ENCODE results near the gene NID2.

DNA sequence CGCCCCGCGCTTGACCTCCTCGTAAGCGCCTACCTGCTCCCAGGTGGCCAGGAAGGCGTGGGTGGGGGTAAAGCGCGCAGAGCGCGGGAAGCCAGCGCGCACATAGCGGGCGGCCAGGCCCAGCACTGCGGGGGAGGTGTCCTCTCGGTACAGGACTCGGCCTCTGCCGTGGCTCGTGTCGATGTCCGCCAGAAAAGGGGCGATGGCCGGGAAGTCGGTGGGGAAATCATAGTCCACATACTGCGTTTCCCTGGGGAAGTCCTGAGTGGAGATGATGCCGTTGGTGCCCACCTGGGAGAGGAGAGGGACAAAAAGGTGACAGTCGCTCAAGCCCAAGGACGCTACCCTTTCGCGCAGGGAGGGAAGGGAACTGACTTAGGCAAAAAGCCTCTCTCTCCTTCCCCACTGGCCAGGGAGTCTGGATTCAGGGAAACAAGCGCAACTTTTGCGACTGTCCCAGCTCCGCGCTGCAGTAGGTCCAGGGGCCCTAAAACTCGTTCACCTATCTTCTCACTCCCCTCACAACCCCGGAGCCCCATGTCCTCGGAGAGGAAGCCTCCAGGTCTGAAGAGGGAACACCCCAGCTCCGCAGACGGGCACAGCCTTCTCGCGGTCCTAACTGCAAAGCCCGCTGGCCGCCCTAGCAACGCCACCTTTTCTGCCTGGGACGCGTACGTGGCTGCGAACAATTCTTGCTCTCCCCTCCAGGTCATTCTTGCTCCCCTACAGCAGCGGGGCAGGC lies 815 bp downstream of the NID2 start:
- TF ChIP-seq, protein P1, sequence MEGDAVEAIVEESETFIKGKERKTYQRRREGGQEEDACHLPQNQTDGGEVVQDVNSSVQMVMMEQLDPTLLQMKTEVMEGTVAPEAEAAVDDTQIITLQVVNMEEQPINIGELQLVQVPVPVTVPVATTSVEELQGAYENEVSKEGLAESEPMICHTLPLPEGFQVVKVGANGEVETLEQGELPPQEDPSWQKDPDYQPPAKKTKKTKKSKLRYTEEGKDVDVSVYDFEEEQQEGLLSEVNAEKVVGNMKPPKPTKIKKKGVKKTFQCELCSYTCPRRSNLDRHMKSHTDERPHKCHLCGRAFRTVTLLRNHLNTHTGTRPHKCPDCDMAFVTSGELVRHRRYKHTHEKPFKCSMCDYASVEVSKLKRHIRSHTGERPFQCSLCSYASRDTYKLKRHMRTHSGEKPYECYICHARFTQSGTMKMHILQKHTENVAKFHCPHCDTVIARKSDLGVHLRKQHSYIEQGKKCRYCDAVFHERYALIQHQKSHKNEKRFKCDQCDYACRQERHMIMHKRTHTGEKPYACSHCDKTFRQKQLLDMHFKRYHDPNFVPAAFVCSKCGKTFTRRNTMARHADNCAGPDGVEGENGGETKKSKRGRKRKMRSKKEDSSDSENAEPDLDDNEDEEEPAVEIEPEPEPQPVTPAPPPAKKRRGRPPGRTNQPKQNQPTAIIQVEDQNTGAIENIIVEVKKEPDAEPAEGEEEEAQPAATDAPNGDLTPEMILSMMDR (conservative IDR thresholded peaks at IDR 0.05; ENCODE audit: low read depth, low read length) = no peak
- TF ChIP-seq EZH2phosphoT487 (IDR thresholded peaks at IDR 0.05; ENCODE audit: borderline replicate concordance, low read length) (no peak), EZH2 (IDR thresholded peaks at IDR 0.05; ENCODE audit: low read length, unreplicated experiment) (no peak)

Data from PC-3 (cell line).